Lower lobe of right lung (tissue), 2 donors: ENCODE results near the gene LRP1B. TPM values are rescaled to one million over a fixed set of nuclear protein-coding genes. Genes with fewer than 3 reads are reported as not detected.

Experiments
- ATAC-seq, 2 donors: fragments of 200-7000 bp; cut with Tn5 transposase; one replicate each; pipeline ENCODE4 v1.9.1; 2020 to 2022; ENCODE audit warnings: mild to moderate bottlenecking in 2 of 2, moderate library complexity in 2 of 2
- DNase-seq: peaks from one replicate; pipeline ENCODE4 v3.0.0-alpha.2; 2020
- H3K27ac ChIP-seq: fragments of 200-600 bp; one replicate; pipeline ENCODE4 v1.8.0; 2022
- H3K27me3 ChIP-seq: fragments of 200-600 bp; one replicate; pipeline ENCODE4 v1.8.0; 2022; ENCODE audit warnings: low read depth
- H3K36me3 ChIP-seq: fragments of 200-600 bp; one replicate; pipeline ENCODE4 v1.8.0; 2022; ENCODE audit warnings: mild to moderate bottlenecking
- H3K4me1 ChIP-seq: fragments of 200-600 bp; one replicate; pipeline ENCODE4 v1.8.0; 2022
- H3K4me3 ChIP-seq: fragments of 200-600 bp; one replicate; pipeline ENCODE4 v1.8.0; 2022; ENCODE audit warnings: mild to moderate bottlenecking
- H3K9me3 ChIP-seq: fragments of 200-600 bp; one replicate; pipeline ENCODE4 v1.8.0; 2022
- intact Hi-C: fragments of 100-400 bp; cut with DNase I; formaldehyde crosslinking; loops from one replicate; pipeline ENCODE4 v1.11.0; 2022
- total RNA-seq: library from RNA; stranded (reverse); fragmentation: NEBNext Ultra II Directional; extraction: Animal tissue kit (Norgen Biotek cat#: 25700); gene quantifications from one replicate; pipeline ENCODE4 v1.2.1, GENCODE V29; 2021
- TF ChIP-seq, protein P1 (sequence below): fragments of 200-600 bp; IDR thresholded peaks from one replicate; pipeline ENCODE4 v1.8.0; 2022; ENCODE audit warnings: antibody characterized with exemption, mild to moderate bottlenecking
- donor health status: DM: no; HTN: yes; CAD: no; lungs with severe emphysema.

LRP1B gene
- total RNA-seq, 1 donor from 2014 or later = 0.09 TPM

GRCh38 chr2:141392517-141393213, 738.2 kb downstream of the LRP1B start:
- DNase-seq (no peak), ATAC-seq (no peak)
- H3K36me3 ChIP-seq = no peaks in the 10 kb centered on the region
- no peak overlapping the region for H3K4me3 ChIP-seq
- no peaks in the 10 kb centered on the region for H3K9me3 ChIP-seq
- TF ChIP-seq, protein P1, sequence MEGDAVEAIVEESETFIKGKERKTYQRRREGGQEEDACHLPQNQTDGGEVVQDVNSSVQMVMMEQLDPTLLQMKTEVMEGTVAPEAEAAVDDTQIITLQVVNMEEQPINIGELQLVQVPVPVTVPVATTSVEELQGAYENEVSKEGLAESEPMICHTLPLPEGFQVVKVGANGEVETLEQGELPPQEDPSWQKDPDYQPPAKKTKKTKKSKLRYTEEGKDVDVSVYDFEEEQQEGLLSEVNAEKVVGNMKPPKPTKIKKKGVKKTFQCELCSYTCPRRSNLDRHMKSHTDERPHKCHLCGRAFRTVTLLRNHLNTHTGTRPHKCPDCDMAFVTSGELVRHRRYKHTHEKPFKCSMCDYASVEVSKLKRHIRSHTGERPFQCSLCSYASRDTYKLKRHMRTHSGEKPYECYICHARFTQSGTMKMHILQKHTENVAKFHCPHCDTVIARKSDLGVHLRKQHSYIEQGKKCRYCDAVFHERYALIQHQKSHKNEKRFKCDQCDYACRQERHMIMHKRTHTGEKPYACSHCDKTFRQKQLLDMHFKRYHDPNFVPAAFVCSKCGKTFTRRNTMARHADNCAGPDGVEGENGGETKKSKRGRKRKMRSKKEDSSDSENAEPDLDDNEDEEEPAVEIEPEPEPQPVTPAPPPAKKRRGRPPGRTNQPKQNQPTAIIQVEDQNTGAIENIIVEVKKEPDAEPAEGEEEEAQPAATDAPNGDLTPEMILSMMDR = no peak
- intact Hi-C loops = no loop called here
- no peak overlapping the region for H3K27ac ChIP-seq
- no peaks in the 10 kb centered on the region for H3K4me1 ChIP-seq
- H3K27me3 ChIP-seq = no peaks in the 10 kb centered on the region

DNA sequence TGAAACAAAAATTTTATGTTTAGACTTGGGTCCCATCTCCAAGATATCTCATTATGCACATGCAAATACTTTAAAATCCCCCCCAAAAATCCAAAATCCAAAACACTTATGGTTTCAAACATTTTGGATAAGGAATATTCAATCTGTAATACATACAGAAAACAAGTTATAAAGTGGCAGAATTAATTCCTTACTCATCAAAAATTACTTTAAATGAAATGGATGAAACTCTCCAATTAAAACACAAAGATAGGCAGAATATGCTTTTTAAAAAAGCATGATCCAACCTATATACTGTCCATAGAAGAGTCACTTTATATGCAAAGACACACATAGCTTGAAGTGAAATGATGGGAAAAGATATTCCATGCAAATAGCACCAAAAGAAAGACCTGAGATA, 744.6 kb downstream of the LRP1B start:
- H3K27ac ChIP-seq = no peak overlapping the region
- TF ChIP-seq, protein P1 = no peak
- no peaks in the 10 kb centered on the region for H3K4me1 ChIP-seq
- no peaks in the 10 kb centered on the region for H3K27me3 ChIP-seq
- DNase-seq (no peak), ATAC-seq (no peak)
- no peaks in the 10 kb centered on the region for H3K9me3 ChIP-seq
- intact Hi-C loops = no loop called here
- H3K4me3 ChIP-seq = no peak overlapping the region
- no peaks in the 10 kb centered on the region for H3K36me3 ChIP-seq

GRCh38 chr2:141384676-141385075, 746.1 kb downstream of the LRP1B start:
- H3K4me3 ChIP-seq = no peak overlapping the region
- no peak for DNase-seq
- intact Hi-C loops = no loop called here
- no peaks in the 10 kb centered on the region for H3K27me3 ChIP-seq
- TF ChIP-seq, protein P1 = no peak
- H3K9me3 ChIP-seq = no peaks in the 10 kb centered on the region
- H3K36me3 ChIP-seq = no peaks in the 10 kb centered on the region
- H3K4me1 ChIP-seq = no peaks in the 10 kb centered on the region
- H3K27ac ChIP-seq = no peak overlapping the region
- ATAC-seq = no peak

GRCh38 chr2:141381946-141382345, 748.9 kb downstream of the LRP1B start:
- Histone ChIP-seq H3K9me3 (no peaks in the 10 kb centered on the region), H3K27ac (no peak overlapping the region), H3K27me3 (no peaks in the 10 kb centered on the region), H3K4me1 (no peaks in the 10 kb centered on the region), H3K4me3 (no peak overlapping the region), H3K36me3 (no peaks in the 10 kb centered on the region)
- ATAC-seq (no peak), DNase-seq (no peak)
- TF ChIP-seq, protein P1 = no peak
- intact Hi-C loops = no loop called here

GRCh38 chr2:141380008-141380979, 750.5 kb downstream of the LRP1B start:
- H3K9me3 ChIP-seq = no peaks in the 10 kb centered on the region
- no peaks in the 10 kb centered on the region for H3K27me3 ChIP-seq
- no peaks in the 10 kb centered on the region for H3K36me3 ChIP-seq
- H3K4me3 ChIP-seq = no peak overlapping the region
- ATAC-seq = no peak
- intact Hi-C loops = no loop called here
- H3K4me1 ChIP-seq = no peaks in the 10 kb centered on the region
- H3K27ac ChIP-seq = no peak overlapping the region
- DNase-seq = no peak
- TF ChIP-seq, protein P1 = no peak
